OCI-LY7 (cell line): ENCODE measurements around the gene DHX34. TPM values are rescaled to one million over a fixed set of nuclear protein-coding genes. Genes with fewer than 3 reads are reported as not detected.

ENCODE experiments used
- BruUV-seq: library from RNA; stranded (reverse); fragments of 400-500 nt; replicated peaks from 2 replicates; lab custom pipeline; 2021; lab: Mats Ljungman, UMichigan
- CTCF ChIA-PET: fragments of 300-600 bp; sonication (Branson Sonifier 250); formaldehyde crosslinking; loops from one replicate; lab custom pipeline; 2022; ENCODE audit warnings: antibody characterized with exemption; ENCODE audit not compliant: unreplicated experiment; lab: Charles Lee
- POLR2A ChIA-PET: fragments of 300-600 bp; sonication (Branson Sonifier 250); formaldehyde crosslinking; loops from one replicate; lab custom pipeline; 2022; ENCODE audit warnings: antibody characterized with exemption; lab: Charles Lee
- DNase-seq: peaks from one replicate; pipeline ENCODE4 v3.0.0-alpha.2; 2015; ENCODE audit warnings: low spot score
- H2AFZ ChIP-seq: fragments of 200-600 bp; sonication (generic), shearing (Covaris generic); 2 replicates; pipeline ENCODE4 v1.6.1; 2014; ENCODE audit warnings: mild to moderate bottlenecking, antibody characterized with exemption, low read length, moderate library complexity
- H3K27ac ChIP-seq: fragments of 200-600 bp; sonication (generic); 2 replicates; pipeline ENCODE4 v1.5.1; 2014; ENCODE audit warnings: mixed run types, low read depth, mild to moderate bottlenecking, moderate library complexity, low read length, inconsistent platforms; ENCODE audit not compliant: poor library complexity, severe bottlenecking
- H3K36me3 ChIP-seq: fragments of 200-600 bp; sonication (generic); 2 replicates; pipeline ENCODE4 v1.6.1; 2014; ENCODE audit warnings: mild to moderate bottlenecking, antibody characterized with exemption, low read length, moderate library complexity, mixed read lengths; ENCODE audit not compliant: insufficient read depth
- H3K4me1 ChIP-seq: fragments of 200-600 bp; sonication (generic); 2 replicates; pipeline ENCODE4 v1.5.1; 2014; ENCODE audit warnings: mild to moderate bottlenecking, low read length; ENCODE audit not compliant: insufficient read depth, poor library complexity, severe bottlenecking
- H3K4me2 ChIP-seq: fragments of 200-600 bp; sonication (generic); 2 replicates; pipeline ENCODE4 v1.6.1; 2014; ENCODE audit warnings: mild to moderate bottlenecking, low read length
- H3K4me3 ChIP-seq: fragments of 200-600 bp; sonication (generic); 2 replicates; pipeline ENCODE4 v1.5.1; 2014; ENCODE audit warnings: mild to moderate bottlenecking, low read depth, low read length; ENCODE audit not compliant: poor library complexity, severe bottlenecking
- H3K79me2 ChIP-seq: fragments of 200-600 bp; sonication (generic); 2 replicates; pipeline ENCODE4 v1.6.1; 2016; ENCODE audit warnings: low read depth, mild to moderate bottlenecking, low read length, moderate library complexity, mixed read lengths; ENCODE audit not compliant: insufficient read depth
- H3K9me2 ChIP-seq: fragments of 200-600 bp; sonication (generic); 2 replicates; pipeline ENCODE4 v1.6.1; 2016; ENCODE audit warnings: mild to moderate bottlenecking, low read length, mixed read lengths; ENCODE audit not compliant: insufficient read depth
- H3K9me3 ChIP-seq: fragments of 200-600 bp; sonication (generic); 2 replicates; pipeline ENCODE4 v1.6.1; 2014; ENCODE audit warnings: mild to moderate bottlenecking, mixed run types, low read length, mixed read lengths
- H4K20me1 ChIP-seq: fragments of 200-600 bp; sonication (generic); 2 replicates; pipeline ENCODE4 v1.6.1; 2014; ENCODE audit warnings: mild to moderate bottlenecking, antibody characterized with exemption, low read length, moderate library complexity, mixed read lengths; ENCODE audit not compliant: insufficient read depth
- EZH2phosphoT487 ChIP-seq: fragments of 200-600 bp; sonication (generic); IDR thresholded peaks from 2 replicates; pipeline ENCODE4 v1.6.1; 2018; ENCODE audit warnings: low read depth, borderline replicate concordance, mild to moderate bottlenecking, mixed run types, antibody characterized with exemption, low read length, moderate library complexity, mixed read lengths
- intact Hi-C: fragments of 100-400 bp; cut with micrococcal nuclease; formaldehyde crosslinking; loops from one replicate; pipeline ENCODE4 v1.10.0; 2022; ENCODE audit not compliant: unreplicated experiment
- total RNA-seq, 2 experiments: library from RNA; depleted of rRNA in 1 of 2; stranded (reverse); fragments of >200 nt in 1 of 2; shearing (Covaris generic) in 1 of 2; gene quantifications; 2 replicates each; pipeline ENCODE4 v1.2.3, GENCODE V29; 2014 to 2022
- TF ChIP-seq, protein P1 (sequence below): fragments of 200-600 bp; sonication (generic); conservative IDR thresholded peaks from 2 replicates; pipeline ENCODE4 v1.5.1; 2014; ENCODE audit warnings: mild to moderate bottlenecking, antibody characterized with exemption, low read length, moderate library complexity, mixed read lengths

Gene DHX34
- total RNA-seq, 2 experiments from 2014 or later, result 19.7 to 32.2 TPM

DNA sequence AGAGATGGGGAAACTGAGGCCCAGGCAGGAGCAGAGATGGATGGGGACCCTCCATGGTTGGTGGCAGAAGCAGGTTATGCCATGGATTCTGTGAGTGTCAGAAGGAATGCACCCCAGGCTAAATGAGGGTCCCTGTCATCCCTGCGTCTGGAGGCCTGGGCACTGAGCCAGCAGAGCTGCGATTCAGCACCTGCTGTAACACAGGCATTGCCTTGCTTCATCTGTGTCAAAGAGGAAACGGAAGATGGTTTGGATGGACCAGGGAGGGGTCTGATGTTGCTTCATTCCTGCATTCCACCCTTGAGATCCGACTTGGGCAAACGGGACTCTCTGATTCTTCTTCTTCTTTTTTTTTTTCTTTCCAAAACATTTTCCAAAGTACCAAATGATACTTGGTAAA, 38.3 kb upstream of the DHX34 start:
- no peak overlapping the region for H3K4me3 ChIP-seq
- no peak overlapping the region for H3K4me2 ChIP-seq
- ChIA-PET CTCF (no interaction called here), POLR2A (no interaction called here)
- no peaks in the 10 kb centered on the region for H3K4me1 ChIP-seq
- no peak overlapping the region for H2AFZ ChIP-seq
- intact Hi-C loops, result no loop called here
- TF ChIP-seq, protein P1, sequence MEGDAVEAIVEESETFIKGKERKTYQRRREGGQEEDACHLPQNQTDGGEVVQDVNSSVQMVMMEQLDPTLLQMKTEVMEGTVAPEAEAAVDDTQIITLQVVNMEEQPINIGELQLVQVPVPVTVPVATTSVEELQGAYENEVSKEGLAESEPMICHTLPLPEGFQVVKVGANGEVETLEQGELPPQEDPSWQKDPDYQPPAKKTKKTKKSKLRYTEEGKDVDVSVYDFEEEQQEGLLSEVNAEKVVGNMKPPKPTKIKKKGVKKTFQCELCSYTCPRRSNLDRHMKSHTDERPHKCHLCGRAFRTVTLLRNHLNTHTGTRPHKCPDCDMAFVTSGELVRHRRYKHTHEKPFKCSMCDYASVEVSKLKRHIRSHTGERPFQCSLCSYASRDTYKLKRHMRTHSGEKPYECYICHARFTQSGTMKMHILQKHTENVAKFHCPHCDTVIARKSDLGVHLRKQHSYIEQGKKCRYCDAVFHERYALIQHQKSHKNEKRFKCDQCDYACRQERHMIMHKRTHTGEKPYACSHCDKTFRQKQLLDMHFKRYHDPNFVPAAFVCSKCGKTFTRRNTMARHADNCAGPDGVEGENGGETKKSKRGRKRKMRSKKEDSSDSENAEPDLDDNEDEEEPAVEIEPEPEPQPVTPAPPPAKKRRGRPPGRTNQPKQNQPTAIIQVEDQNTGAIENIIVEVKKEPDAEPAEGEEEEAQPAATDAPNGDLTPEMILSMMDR, result no peak
- TF ChIP-seq EZH2phosphoT487, result no peak
- H3K9me2 ChIP-seq, result no peaks in the 10 kb centered on the region
- no peaks in the 10 kb centered on the region for H4K20me1 ChIP-seq
- no peaks in the 10 kb centered on the region for H3K79me2 ChIP-seq
- H3K9me3 ChIP-seq, result no peaks in the 10 kb centered on the region
- no peaks in the 10 kb centered on the region for H3K36me3 ChIP-seq
- no peak overlapping the region for H3K27ac ChIP-seq
- BruUV-seq, result no TSS peak
- no peak for DNase-seq

DNA sequence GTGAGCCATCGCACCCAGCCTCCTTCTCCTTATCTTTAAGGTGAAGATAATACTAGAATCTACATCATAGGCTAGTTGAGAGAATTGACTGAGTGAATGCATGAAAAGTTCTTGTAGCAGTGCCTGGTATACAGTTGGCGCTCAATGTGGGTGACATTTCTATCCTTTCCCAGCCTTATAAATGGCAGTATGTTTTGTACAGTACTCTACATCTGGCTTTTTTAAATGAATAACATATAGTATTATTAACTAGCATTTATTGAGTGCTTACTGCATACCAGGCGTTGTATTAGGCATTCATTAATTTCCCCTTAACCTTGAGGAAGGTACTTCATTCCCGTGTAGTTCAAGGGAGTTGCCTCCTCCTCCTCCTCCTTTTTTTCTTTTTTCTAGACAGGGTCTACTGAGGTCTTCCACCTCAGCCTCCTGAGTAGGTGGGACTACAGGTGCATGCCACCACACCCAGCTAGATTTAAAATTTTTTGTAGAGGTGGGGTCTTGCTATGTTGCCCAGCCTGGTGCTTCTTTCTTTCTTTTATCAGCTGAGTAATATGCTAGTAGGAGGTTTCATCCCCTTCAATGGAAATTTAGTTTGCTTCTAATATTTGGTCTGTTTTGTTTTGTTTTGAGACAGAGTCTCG, 36.6 kb upstream of the DHX34 start:
- Histone ChIP-seq H3K9me3 (no peaks in the 10 kb centered on the region), H3K4me1 (no peaks in the 10 kb centered on the region), H3K4me2 (no peak overlapping the region), H3K27ac (no peak overlapping the region), H3K79me2 (no peaks in the 10 kb centered on the region), H3K36me3 (no peaks in the 10 kb centered on the region), H4K20me1 (no peaks in the 10 kb centered on the region), H2AFZ (no peak overlapping the region), H3K9me2 (no peaks in the 10 kb centered on the region), H3K4me3 (no peak overlapping the region)
- ChIA-PET CTCF (no interaction called here), POLR2A (no interaction called here)
- intact Hi-C loops, result no loop called here
- no peak for TF ChIP-seq EZH2phosphoT487
- TF ChIP-seq, protein P1, result no peak
- DNase-seq, result no peak
- no TSS peak for BruUV-seq

DNA sequence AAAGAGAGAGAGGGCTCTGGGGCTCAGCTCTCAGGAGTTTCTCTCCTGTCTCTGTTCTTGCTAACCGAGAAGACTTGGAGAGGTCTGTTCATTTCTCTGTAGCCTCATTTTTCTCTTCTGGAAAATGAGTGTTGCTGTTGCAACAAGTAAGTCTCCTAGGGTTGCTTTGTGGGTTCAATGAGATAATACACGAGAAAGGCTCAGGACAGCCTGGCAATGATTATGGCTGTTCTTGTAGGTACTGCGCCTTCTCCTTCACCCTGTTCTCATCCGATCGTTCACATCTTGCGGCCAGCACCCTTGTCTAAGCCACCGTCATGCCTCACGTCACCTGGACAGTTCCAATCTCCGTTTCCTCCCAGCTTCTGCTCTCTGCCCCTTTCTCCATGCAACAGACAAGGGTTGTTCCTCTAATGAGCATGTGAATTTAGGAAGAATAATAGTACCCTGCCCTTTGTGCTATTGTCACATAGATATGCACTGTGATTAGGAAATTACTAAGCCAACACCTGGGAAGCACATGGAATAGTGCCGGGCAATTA, 35.3 kb upstream of the DHX34 start:
- no peaks in the 10 kb centered on the region for H4K20me1 ChIP-seq
- no peak for DNase-seq
- no peak overlapping the region for H3K4me2 ChIP-seq
- BruUV-seq, result no TSS peak
- no peak overlapping the region for H3K4me3 ChIP-seq
- no peak overlapping the region for H3K27ac ChIP-seq
- intact Hi-C loops, result no loop called here
- TF ChIP-seq EZH2phosphoT487, result no peak
- TF ChIP-seq, protein P1, result no peak
- H3K9me2 ChIP-seq, result no peaks in the 10 kb centered on the region
- H3K9me3 ChIP-seq, result no peaks in the 10 kb centered on the region
- ChIA-PET CTCF (no interaction called here), POLR2A (no interaction called here)
- H3K4me1 ChIP-seq, result no peaks in the 10 kb centered on the region
- H3K79me2 ChIP-seq, result no peaks in the 10 kb centered on the region
- H3K36me3 ChIP-seq, result no peaks in the 10 kb centered on the region
- no peak overlapping the region for H2AFZ ChIP-seq
